ENCODE measurements around the gene TOM1L1. TPM values are rescaled to one million over a fixed set of nuclear protein-coding genes. Genes with fewer than 3 reads are reported as not detected.

Gene TOM1L1
- total RNA-seq, 1 experiment from 2014 or later = 25.9 TPM

DNA sequence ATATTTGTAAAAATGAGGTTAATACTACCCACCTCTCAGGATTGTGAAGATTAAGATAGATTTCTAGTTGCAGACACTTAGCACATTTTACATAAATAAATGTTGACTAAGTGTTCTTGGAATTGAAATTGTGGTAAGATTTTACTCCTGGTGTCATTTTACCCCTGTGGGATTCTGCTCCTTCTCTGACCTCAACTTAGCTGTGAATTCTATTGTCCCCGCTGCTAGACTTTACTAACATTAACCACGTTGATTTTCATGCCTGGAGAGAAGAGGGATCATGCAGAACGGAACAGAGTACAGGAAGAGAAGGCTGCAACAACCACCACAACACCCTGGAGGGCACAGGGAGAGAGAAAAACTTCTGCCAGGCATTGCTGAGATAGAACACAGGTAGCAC lies 2.1 kb upstream of the TOM1L1 start:
- DNase-seq (ENCODE audit: low spot score) = no peak

GRCh38 chr17:54899201-54899600 lies 1.5 kb upstream of the TOM1L1 start:
- no peak for DNase-seq (ENCODE audit: low spot score)

DNA sequence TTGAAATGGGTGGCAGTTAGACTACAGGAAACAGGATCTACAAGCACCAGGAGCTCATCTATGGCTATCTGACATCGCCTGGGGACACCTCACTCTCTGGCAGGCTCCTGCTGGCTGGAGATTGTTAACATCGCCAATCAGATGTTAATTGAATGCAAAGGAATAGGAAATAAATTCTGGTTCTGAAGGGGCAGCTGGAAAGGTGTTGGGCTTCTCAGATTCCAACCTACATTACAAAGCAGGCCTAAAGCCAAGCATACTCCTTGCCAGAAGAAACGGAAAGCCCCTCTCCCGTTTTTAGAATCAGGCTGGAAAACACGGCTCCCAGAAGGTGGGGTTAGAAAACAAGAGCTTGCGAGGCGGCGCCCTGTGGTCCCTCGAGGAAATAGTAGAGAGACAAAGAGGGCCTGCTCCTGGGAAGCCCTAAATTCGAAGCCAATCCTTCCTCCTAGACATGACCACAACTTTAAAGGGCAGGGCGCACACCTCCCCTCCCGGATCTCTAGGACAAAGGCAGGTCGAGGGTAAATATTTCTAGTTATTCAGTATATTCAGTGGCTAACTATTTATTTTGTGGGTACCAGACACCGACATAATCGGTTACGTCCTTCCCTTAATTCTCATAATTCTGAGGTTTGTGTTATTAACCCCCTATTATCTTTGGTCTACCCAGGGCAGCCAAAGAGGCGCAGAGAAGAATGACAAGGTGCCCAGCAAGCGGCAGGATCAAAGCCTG lies 763 bp upstream of the TOM1L1 start:
- DNase-seq (ENCODE audit: low spot score) = peak; percentile 7

GRCh38 chr17:54901230-54901822 lies 674 bp downstream of the TOM1L1 start:
- DNase-seq (ENCODE audit: low spot score) = no peak

DNA sequence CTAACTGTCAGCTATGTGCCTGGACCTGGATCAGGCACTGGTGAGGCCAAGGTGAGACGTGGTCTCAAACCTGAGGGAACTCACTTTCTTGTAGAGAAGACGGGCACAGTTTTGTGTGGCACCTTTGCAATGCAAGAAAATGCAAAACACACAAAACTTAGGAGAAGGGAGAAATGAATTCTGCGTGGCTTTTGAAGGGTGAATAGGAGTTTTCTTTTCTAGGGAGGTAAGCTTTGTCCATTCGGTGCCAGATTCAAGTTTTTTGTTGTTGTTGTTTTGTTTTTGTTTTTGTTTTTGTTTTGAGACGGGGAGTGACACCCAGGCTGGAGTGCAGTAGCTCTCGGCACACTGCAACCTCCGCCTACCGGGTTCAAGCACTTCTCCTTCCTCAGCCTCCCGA lies 1.4 kb downstream of the TOM1L1 start:
- DNase-seq (ENCODE audit: low spot score) = no peak

DNA sequence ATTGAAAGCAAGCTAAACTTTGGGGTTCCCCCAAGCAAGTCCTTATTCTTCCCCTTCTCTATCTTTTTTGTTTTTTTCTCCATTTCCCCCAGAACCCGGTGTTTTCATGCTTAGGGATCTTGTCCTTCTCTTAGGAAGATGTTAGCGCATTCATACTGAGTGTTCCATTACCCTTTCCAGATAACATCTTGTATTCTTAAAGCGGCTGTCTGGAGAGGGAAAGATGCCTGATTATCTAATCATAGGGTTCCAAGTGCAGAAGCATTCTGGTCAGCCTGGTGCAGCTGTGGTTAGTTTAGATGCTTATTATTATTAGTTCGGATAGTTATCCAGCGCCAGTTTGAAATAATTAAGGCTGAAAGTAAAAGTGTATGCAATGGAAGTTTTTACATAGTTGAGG lies 2.0 kb downstream of the TOM1L1 start:
- no peak for DNase-seq (ENCODE audit: low spot score)

GRCh38 chr17:54903375-54903774 lies 2.7 kb downstream of the TOM1L1 start:
- DNase-seq (ENCODE audit: low spot score) = peak; percentile 56

DNA sequence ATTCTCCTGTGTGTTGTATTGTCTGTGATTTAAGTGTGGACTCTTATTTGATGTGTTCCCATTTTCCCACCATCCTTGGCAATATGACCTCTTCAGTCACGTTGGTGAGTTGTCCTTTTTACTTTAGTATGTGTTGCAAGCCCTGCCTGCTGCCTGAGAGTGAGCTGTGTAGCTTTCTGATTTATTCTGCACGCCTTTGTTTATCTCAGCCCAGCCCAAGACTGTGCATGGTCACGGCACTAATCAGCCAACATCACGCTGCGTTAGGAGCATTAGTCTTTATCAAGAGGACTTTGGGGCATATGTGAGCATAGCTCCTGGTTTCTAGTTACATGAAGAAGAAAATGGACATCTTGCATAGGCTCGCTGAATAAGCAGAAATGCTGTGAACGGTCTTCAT lies 6.0 kb downstream of the TOM1L1 start:
- DNase-seq (ENCODE audit: low spot score) = no peak

DNA sequence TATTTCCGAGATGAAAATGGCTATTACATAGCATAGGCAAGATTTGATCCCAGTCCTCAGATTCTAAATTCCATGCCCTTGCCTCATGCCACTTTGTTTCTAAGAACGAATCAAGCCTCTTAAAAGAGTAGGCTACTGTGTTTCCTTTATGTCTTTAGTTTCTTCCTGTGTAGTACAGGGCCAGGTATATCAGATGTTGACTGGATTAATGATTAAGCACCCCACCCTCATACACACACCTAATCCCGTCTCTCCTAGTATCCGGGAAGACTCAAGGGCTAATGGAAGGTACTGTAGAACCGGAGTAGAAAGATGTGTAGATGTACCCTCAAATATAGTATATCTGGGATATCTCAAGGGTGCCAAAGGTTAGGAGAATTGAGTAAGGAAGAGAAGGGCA lies 6.7 kb downstream of the TOM1L1 start:
- peak; percentile 9 for DNase-seq (ENCODE audit: low spot score)

DNA sequence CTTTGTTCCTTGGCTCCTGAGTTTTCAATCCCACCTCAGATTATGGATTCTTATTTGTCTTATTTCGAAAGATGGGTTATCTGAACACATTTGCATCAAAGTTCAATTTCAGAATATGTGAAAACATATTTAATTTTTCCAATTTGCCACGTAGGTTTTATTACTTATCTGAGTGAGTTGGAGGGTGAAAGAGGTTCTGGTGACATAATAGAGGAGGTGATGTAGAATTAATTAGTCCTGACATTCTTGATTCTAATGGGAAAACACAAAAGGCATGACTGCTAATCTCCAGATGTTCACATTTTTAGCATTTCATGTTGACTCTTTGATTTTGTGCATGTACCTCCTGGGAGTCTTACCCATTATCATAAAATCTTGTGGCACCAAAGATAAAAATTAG lies 9.1 kb downstream of the TOM1L1 start:
- no peak for DNase-seq (ENCODE audit: low spot score)

GRCh38 chr17:54916721-54917120 lies 16.1 kb downstream of the TOM1L1 start:
- DNase-seq (ENCODE audit: low spot score) = no peak

- no peak for DNase-seq (ENCODE audit: low spot score)
These were observed 18.8 kb downstream of the TOM1L1 start for GRCh38 chr17:54919425-54919824.

DNA sequence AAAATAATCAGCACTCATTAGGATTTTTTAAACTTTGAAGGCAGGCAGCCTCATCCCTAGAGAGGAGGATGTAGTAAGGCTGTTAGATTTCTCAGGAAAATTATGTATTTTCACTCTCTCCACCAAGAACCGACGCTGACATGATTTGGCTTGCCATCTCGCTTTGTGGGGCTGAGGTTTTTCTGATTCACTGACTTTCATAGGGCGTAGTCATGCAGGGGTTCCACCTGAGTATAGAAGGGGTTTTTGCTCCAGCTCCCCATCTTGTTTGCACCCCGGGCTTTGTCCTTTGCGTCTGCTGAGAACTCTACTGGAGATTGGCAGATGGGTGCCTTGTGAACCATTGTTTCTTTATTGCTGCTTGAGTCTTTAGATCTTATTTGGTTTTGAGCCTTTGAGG lies 20.2 kb downstream of the TOM1L1 start:
- DNase-seq (ENCODE audit: low spot score) = no peak

- no peak for DNase-seq (ENCODE audit: low spot score)
These were observed 23.8 kb downstream of the TOM1L1 start for GRCh38 chr17:54924405-54924804.

DNA sequence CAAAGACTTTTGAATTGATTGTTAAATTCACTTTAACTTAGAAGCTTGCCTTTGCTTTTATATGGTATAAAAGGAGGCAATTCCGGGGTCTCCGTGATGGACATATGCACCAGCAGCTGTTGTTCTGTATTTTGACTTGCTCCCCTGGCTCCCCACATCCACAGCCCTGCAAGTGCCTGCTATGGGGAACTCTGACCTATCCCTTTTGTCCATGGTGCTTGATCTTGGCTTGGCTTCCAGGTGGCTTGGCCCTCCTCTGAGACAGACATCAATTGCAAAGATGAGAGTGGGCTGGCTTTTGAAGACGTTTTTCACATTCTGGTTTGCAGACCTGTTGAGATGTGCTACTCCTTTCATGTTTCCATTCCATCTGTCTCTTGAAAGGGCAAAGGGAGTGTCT lies 26.9 kb downstream of the TOM1L1 start:
- DNase-seq (ENCODE audit: low spot score) = no peak

DNA sequence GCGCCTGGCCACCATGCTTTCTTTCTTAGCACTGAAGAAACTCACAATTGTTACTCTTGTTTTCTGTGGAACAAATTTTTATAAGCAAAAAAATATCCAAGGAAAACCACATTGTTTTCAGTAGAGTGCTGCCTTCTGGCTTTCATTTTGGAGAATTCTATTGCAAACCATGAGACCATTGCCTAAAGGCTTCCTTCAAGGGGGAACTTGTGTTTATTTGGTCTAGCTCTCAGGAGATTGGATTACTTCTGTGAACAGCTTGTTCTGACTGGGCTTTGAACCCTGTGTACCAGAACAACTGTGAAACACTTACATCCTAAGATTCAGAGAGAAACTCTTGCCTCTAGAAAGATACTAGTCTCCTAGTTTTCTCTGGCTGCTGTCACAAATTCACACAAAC lies 32.1 kb downstream of the TOM1L1 start:
- DNase-seq (ENCODE audit: low spot score) = no peak

DNA sequence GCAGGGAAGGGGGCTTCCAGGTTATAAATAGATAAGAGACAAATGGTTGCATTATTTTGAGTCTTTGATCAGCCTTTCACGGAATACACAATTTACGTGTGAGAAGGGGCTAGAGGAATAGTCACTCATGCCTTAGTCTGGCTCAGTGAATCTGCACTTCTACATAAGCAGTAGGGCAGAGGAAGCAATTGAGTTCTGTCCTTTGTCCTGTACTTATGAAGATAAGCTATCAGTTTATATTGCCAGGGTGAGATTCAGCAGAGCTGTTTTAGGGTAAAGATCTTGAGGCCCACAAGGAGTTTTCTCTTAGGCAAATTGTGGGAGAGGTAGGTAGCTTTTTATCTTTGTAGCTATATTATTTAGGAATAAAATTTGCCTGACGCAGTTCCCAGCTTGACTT lies 33.3 kb downstream of the TOM1L1 start:
- DNase-seq (ENCODE audit: low spot score) = no peak

- DNase-seq (ENCODE audit: low spot score) = no peak
These were observed 34.8 kb downstream of the TOM1L1 start for GRCh38 chr17:54935471-54935870.

GRCh38 chr17:54937018-54937417 lies 36.4 kb downstream of the TOM1L1 start:
- DNase-seq (ENCODE audit: low spot score) = no peak

GRCh38 chr17:54937426-54937825 lies 36.8 kb downstream of the TOM1L1 start:
- no peak for DNase-seq (ENCODE audit: low spot score)

DNA sequence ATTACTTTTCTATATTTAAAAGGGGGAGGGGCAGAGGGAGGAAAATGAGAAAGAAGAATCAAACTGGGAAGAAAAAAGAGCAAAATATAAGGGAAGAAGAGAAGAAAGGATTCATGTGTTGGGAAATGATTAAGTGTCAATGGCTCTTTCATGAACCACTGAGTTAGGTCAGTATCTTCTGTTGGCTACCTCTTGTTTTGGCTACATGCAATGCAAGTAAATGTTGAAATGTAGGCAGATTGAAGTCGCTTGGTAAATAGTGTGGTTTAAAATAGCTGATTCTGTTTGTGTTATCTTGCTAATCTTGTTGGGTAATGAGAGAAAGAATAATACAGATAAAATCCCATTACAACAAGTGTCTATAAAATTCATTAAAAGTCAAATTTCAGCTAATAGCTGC lies 40.6 kb downstream of the TOM1L1 start:
- no peak for DNase-seq (ENCODE audit: low spot score)

GRCh38 chr17:54944796-54945195 lies 44.1 kb downstream of the TOM1L1 start:
- DNase-seq (ENCODE audit: low spot score) = no peak

DNA sequence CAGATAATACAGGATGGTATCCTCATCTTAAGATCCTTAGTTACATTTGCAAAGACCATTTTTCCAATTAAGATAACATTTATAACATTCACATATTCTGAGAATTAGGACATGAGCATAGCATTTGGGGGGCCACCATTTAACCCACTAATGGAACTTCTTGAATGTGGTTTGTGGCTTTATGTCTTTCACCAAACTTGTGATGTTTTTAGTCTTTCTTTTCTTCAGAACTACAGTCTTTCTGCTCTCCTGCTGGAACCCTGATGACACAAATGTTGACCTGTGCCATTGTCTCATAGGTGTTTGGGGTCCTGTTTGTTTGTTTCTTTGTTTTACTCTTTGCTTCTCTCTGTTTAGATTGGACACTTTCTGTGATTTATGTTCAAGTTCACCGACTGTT lies 44.6 kb downstream of the TOM1L1 start:
- DNase-seq (ENCODE audit: low spot score) = no peak

DNA sequence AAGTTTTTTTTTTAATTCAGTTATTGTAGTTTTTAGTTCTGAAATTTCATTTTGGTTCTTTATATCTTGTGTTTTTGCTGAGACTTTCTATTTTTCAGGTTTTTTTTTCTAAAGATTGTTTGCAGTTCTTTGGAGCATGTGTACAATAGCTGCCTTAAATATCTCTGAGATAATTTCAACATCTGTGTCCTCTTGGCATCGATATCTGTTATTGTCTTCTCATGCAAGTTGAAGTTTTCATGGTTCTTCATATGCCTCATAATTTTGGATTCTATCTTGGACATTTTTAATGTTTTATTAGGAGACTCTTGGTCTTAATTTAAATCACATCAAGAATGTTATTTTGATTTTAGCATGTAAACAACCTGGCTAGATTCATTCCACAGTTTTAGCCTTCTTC lies 45.0 kb downstream of the TOM1L1 start:
- DNase-seq (ENCODE audit: low spot score) = no peak

Measured in HT-29 (cell line).